ENCODE measurements around the gene FOSL2. TPM values are rescaled to one million over a fixed set of nuclear protein-coding genes. Genes with fewer than 3 reads are reported as not detected.

The FOSL2 gene
- total and polyA plus RNA-seq, 4 donors = 23.5 to 97.9 (median 68.5) TPM

DNA sequence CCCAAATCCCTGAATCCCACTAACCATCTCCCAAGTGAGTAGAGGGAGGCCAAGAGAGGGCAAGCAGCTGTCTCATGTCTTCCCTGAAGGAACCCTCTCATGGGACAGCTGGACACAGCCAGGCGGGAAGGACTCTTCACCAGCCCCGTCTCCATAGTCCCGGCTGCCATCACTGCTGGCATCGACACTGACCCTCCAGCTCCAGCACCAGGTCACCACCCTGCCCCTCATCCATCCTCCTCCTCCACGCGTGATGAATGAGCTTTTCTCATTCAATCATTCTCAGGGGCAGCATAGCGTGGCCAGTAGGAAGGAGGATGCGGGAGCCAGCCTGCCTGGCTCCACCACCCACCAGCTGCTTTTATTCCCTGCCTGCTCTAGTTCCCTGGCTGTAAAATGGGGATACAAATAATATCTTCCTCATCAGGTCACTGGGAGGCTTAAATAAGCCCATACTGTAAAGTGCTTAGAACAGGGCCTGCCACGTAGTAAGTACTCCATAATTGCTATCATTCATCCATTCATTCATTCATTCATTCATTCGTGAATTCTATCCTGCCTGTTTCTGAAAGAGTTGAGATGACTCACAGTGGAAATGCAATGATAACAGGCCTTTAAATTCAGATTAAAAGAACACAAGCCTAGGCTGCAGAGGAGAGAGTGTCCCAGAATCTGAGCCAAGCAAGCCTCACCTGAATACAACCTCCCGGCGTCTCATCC is 30.5 kb upstream of the FOSL2 start:
- TF ChIP-seq, protein P1, sequence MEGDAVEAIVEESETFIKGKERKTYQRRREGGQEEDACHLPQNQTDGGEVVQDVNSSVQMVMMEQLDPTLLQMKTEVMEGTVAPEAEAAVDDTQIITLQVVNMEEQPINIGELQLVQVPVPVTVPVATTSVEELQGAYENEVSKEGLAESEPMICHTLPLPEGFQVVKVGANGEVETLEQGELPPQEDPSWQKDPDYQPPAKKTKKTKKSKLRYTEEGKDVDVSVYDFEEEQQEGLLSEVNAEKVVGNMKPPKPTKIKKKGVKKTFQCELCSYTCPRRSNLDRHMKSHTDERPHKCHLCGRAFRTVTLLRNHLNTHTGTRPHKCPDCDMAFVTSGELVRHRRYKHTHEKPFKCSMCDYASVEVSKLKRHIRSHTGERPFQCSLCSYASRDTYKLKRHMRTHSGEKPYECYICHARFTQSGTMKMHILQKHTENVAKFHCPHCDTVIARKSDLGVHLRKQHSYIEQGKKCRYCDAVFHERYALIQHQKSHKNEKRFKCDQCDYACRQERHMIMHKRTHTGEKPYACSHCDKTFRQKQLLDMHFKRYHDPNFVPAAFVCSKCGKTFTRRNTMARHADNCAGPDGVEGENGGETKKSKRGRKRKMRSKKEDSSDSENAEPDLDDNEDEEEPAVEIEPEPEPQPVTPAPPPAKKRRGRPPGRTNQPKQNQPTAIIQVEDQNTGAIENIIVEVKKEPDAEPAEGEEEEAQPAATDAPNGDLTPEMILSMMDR (IDR thresholded peaks at IDR 0.05; ENCODE audit: control extremely low read depth, extremely low read depth) = no peak
- Histone ChIP-seq H3K27ac (ENCODE audit: low read depth in 1 of 2, low read length in 1 of 2) (no peak overlapping the region), H3K4me1 (ENCODE audit: control insufficient read depth in 5 of 5, insufficient read depth in 5 of 5, low read length in 5 of 5) (peaks cover 0 to 45% (median 16%) of the 10 kb centered on the region in 5 donors), H3K4me3 (no peak overlapping the region), H3K27me3 (ENCODE audit: control insufficient read depth in 3 of 3, insufficient read depth in 3 of 3, low read length in 2 of 3) (no peaks in the 10 kb centered on the region), H3K9ac (ENCODE audit: insufficient read depth in 1 of 2, low read length in 2 of 2) (no peak overlapping the region), H3K9me3 (ENCODE audit: control insufficient read depth in 4 of 4, insufficient read depth in 3 of 4, low read length in 3 of 4) (no peaks in the 10 kb centered on the region), H3K36me3 (ENCODE audit: control insufficient read depth in 4 of 4, insufficient read depth in 4 of 4, low read length in 4 of 4) (no peaks in the 10 kb centered on the region)
- DNase-seq = no peak
- ATAC-seq (ENCODE audit: insufficient read depth, low FRiP score) = no peak
- 74 to 84% methylated on average over 12 of the region's 12 CpGs for WGBS, 2 donors

DNA sequence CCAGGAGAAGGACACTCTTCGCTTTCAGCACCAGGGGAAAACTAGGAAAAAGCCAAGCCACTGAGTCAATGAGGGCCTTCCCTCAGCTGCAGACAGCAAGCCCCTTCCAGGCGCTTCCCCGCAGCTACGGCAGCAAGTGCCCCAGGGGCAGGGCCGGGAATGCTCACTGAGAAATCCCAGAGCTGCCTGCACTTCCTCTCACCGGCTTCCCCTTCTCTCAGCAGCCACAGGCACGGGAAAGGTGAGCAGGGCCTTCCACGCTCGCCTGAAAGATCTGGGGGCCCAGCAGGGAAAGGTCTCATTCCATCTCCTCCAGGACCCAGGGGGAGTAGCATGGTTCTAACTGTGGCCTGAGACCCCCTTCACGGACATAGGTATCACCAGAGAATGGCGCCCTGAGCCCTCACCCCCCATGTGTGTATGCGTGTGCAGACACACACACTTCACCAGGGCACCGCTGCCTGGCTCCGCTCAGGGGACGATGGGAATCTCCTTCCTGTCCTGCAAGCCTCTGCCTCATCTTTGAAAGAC is 29.6 kb upstream of the FOSL2 start:
- TF ChIP-seq, protein P1 (IDR thresholded peaks at IDR 0.05; ENCODE audit: control extremely low read depth, extremely low read depth) = no peak
- H3K9ac ChIP-seq (ENCODE audit: insufficient read depth in 1 of 2, low read length in 2 of 2) = no peak overlapping the region
- peaks cover 0 to 47% (median 16%) of the 10 kb centered on the region in 5 donors for H3K4me1 ChIP-seq (ENCODE audit: control insufficient read depth in 5 of 5, insufficient read depth in 5 of 5, low read length in 5 of 5)
- DNase-seq = no peak
- no peaks in the 10 kb centered on the region for H3K27me3 ChIP-seq (ENCODE audit: control insufficient read depth in 3 of 3, insufficient read depth in 3 of 3, low read length in 2 of 3)
- H3K4me3 ChIP-seq = no peak overlapping the region
- H3K9me3 ChIP-seq (ENCODE audit: control insufficient read depth in 4 of 4, insufficient read depth in 3 of 4, low read length in 3 of 4) = no peaks in the 10 kb centered on the region
- H3K36me3 ChIP-seq (ENCODE audit: control insufficient read depth in 4 of 4, insufficient read depth in 4 of 4, low read length in 4 of 4) = no peaks in the 10 kb centered on the region
- no peak for ATAC-seq (ENCODE audit: insufficient read depth, low FRiP score)
- H3K27ac ChIP-seq (ENCODE audit: low read depth in 1 of 2, low read length in 1 of 2) = no peak overlapping the region
- WGBS, 2 donors = 81 to 85% methylated on average over 15 of the region's 15 CpGs

DNA sequence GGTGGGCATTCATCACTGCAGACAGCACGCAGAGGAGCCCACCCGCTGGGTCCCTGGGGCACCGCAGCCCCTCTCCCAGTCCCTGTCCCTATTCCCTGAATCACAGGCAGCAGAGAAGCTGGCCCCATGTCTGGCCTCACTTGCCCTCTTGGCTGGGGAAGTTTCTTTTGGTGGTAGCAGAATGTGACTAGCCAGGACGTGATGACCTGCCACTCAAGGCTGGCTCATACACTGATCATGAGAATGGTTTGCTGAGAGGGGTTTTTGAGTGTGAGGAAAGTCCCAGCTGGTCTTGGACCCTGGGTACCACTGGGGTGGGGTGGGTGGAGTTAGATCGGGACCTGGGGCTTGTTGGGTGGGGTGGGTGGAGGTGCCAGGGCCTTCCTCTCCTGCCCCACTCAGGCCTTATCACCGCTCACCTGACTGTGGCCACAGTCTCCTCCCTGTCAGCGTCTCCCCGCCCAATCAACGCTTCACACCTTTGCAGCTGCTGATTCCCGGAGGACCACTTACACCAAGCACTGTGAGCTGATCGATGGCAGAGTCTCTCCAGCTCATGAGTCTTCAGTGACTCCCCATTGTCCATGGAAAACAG is 28.9 kb upstream of the FOSL2 start:
- DNase-seq (no peak), ATAC-seq (ENCODE audit: insufficient read depth, low FRiP score) (no peak)
- Histone ChIP-seq H3K9ac (ENCODE audit: insufficient read depth in 1 of 2, low read length in 2 of 2) (no peak overlapping the region), H3K4me3 (no peak overlapping the region), H3K4me1 (ENCODE audit: control insufficient read depth in 5 of 5, insufficient read depth in 5 of 5, low read length in 5 of 5) (peaks cover 0 to 41% (median 15%) of the 10 kb centered on the region in 5 donors), H3K36me3 (ENCODE audit: control insufficient read depth in 4 of 4, insufficient read depth in 4 of 4, low read length in 4 of 4) (no peaks in the 10 kb centered on the region), H3K27ac (ENCODE audit: low read depth in 1 of 2, low read length in 1 of 2) (no peak overlapping the region), H3K9me3 (ENCODE audit: control insufficient read depth in 4 of 4, insufficient read depth in 3 of 4, low read length in 3 of 4) (no peaks in the 10 kb centered on the region), H3K27me3 (ENCODE audit: control insufficient read depth in 3 of 3, insufficient read depth in 3 of 3, low read length in 2 of 3) (no peaks in the 10 kb centered on the region)
- WGBS, 2 donors = 91 to 94% methylated on average over 11 of the region's 11 CpGs
- TF ChIP-seq, protein P1 (IDR thresholded peaks at IDR 0.05; ENCODE audit: control extremely low read depth, extremely low read depth) = no peak
